Keratinocyte (primary cell): Measurements from ENCODE around the gene NEK6. TPM values are rescaled to one million over a fixed set of nuclear protein-coding genes. Genes with fewer than 3 reads are reported as not detected.

Experiments used
- DNase-seq: peaks from one replicate; pipeline ENCODE4 v3.0.0-alpha.2; 2011; ENCODE audit warnings: low read depth, missing footprints, low spot score
- FAIRE-seq: peaks from 2 replicates; lab custom pipeline; 2011; peaks lifted over from hg19 to GRCh38; lab: Jason Lieb, UNC
- H2AFZ ChIP-seq: 2 replicates; pipeline ENCODE4 v1.6.0; 2012; ENCODE audit warnings: low read length, control low read depth, inconsistent platforms; ENCODE audit not compliant: control insufficient read depth
- H3K27ac ChIP-seq: 2 replicates; pipeline ENCODE4 v1.5.1; 2011; ENCODE audit warnings: low read length; ENCODE audit not compliant: control insufficient read depth, insufficient read depth
- H3K27me3 ChIP-seq: 3 replicates; pipeline ENCODE4 v1.6.0; 2011; ENCODE audit warnings: low read length; ENCODE audit not compliant: control insufficient read depth, insufficient read depth; ENCODE audit errors: extremely low read depth
- H3K36me3 ChIP-seq, 2 experiments: 2 replicates in 1 of 2; 3 replicates in 1 of 2; pipeline ENCODE4 v1.5.1; 2011; ENCODE audit warnings: low read length in 2 of 2, mild to moderate bottlenecking in 1 of 2; ENCODE audit not compliant: control insufficient read depth in 2 of 2, insufficient read depth in 2 of 2; ENCODE audit errors: extremely low read depth in 1 of 2
- H3K4me1 ChIP-seq: 3 replicates; pipeline ENCODE4 v1.5.1; 2011; ENCODE audit warnings: low read length; ENCODE audit not compliant: control insufficient read depth, insufficient read depth; ENCODE audit errors: extremely low read depth
- H3K4me2 ChIP-seq: 3 replicates; pipeline ENCODE4 v1.6.0; 2011; ENCODE audit warnings: low read depth, low read length; ENCODE audit not compliant: control insufficient read depth, insufficient read depth; ENCODE audit errors: extremely low read depth
- H3K4me3 ChIP-seq, 3 experiments: fragments of 200-600 bp in 1 of 3; sonication (generic) in 1 of 3; 2 replicates in 2 of 3; 3 replicates in 1 of 3; pipeline ENCODE4 v1.5.1; 2011 to 2016; ENCODE audit warnings: low read length in 3 of 3, mild to moderate bottlenecking in 3 of 3, control low read depth in 2 of 3, inconsistent platforms in 1 of 3, low read depth in 1 of 3, mixed read lengths in 1 of 3, mixed run types in 1 of 3, moderate library complexity in 1 of 3; ENCODE audit not compliant: control insufficient read depth in 2 of 3, insufficient read depth in 2 of 3; ENCODE audit errors: extremely low read depth in 1 of 3
- H3K79me2 ChIP-seq: 2 replicates; pipeline ENCODE4 v1.6.0; 2012; ENCODE audit warnings: low read length; ENCODE audit not compliant: control insufficient read depth, insufficient read depth
- H3K9ac ChIP-seq: 3 replicates; pipeline ENCODE4 v1.6.0; 2011; ENCODE audit warnings: low read length; ENCODE audit not compliant: control insufficient read depth, insufficient read depth; ENCODE audit errors: extremely low read depth
- H3K9me1 ChIP-seq: 3 replicates; pipeline ENCODE4 v1.6.0; 2011; ENCODE audit warnings: low read length; ENCODE audit not compliant: control insufficient read depth, insufficient read depth; ENCODE audit errors: extremely low read depth
- H3K9me3 ChIP-seq: 2 replicates; pipeline ENCODE4 v1.5.1; 2012; ENCODE audit warnings: low read depth, low read length; ENCODE audit not compliant: control insufficient read depth
- H4K20me1 ChIP-seq: 3 replicates; pipeline ENCODE4 v1.6.0; 2011; ENCODE audit warnings: low read length; ENCODE audit not compliant: control insufficient read depth, insufficient read depth; ENCODE audit errors: extremely low read depth
- EZH2 ChIP-seq: IDR thresholded peaks from one replicate; pipeline ENCODE4 v1.6.1; 2012; ENCODE audit warnings: inconsistent platforms, mild to moderate bottlenecking, low read length, moderate library complexity
- dilution Hi-C: fragments of 300-500 bp; cut with MboI; formaldehyde crosslinking; loops from one replicate; pipeline ENCODE4 v1.7.0; 2020; ENCODE audit warnings: low sequenced_read_pairs; ENCODE audit not compliant: extremely low pct_ligation_motif_present
- polyA plus RNA-seq, 5 experiments: library from polyadenylated mRNA; depleted of rRNA in 3 of 5; stranded (reverse) in 3 of 5; stranded (forward) in 1 of 5; unstranded in 1 of 5; fragments of >200 nt; gene quantifications; 1 replicate in 1 of 5; 2 replicates in 3 of 5; 3 replicates in 1 of 5; pipeline versions ENCODE4 v1.2.1 to v1.2.3, GENCODE V29; 2011 to 2012; ENCODE audit warnings: missing spikeins in 2 of 5, low read depth in 1 of 5, low replicate concordance in 1 of 5
- TF ChIP-seq, protein P1 (sequence below), 3 experiments: IDR thresholded peaks in 1 of 3; conservative IDR thresholded peaks in 1 of 3; optimal IDR thresholded peaks in 1 of 3; 2 replicates in 2 of 3; 3 replicates in 1 of 3; pipeline versions ENCODE3 to v1.5.1; 2011; ENCODE audit warnings: low read length in 3 of 3, mild to moderate bottlenecking in 3 of 3, moderate library complexity in 2 of 3, control low read depth in 1 of 3, inconsistent platforms in 1 of 3; ENCODE audit not compliant: insufficient read depth in 2 of 3; ENCODE audit errors: extremely low read depth in 1 of 3

The NEK6 gene
- polyA plus RNA-seq, 1 donor (not counting 4 experiments of a cell fraction or from before 2014, with no cell fraction given), result 56.4 TPM

DNA sequence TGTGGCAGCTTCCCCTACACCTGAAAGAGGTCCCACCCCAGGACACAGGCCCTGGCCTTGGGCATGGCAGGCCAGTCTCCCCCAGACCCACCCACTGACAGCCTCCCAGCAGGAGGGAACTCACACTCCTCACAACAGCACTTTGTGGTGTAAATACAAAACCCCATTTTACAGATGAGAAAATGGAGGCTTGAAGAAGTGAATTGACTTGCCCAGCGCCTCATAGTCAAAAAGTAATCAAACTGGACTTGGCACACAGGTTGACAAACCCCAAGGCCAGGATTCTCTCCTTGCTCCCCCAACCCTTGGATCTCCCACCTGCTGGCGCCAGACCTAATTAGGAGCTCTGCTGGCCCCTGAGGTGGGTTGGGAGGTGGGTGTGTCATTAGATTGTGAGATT is 29.2 kb upstream of the NEK6 start:
- no peaks in the 10 kb centered on the region for H3K9me3 ChIP-seq
- no peaks in the 10 kb centered on the region for H4K20me1 ChIP-seq
- H3K9me1 ChIP-seq, result no peaks in the 10 kb centered on the region
- H3K4me3 ChIP-seq, result no peak overlapping the region
- H3K4me1 ChIP-seq, result no peaks in the 10 kb centered on the region
- H3K27me3 ChIP-seq, result no peaks in the 10 kb centered on the region
- dilution Hi-C loops, result no loop called here
- no peak for FAIRE-seq
- no peak overlapping the region for H3K4me2 ChIP-seq
- no peak for DNase-seq
- no peaks in the 10 kb centered on the region for H3K36me3 ChIP-seq
- no peak overlapping the region for H3K9ac ChIP-seq
- H3K27ac ChIP-seq, result no peak overlapping the region
- no peak overlapping the region for H2AFZ ChIP-seq
- no peak for TF ChIP-seq EZH2
- TF ChIP-seq, protein P1, sequence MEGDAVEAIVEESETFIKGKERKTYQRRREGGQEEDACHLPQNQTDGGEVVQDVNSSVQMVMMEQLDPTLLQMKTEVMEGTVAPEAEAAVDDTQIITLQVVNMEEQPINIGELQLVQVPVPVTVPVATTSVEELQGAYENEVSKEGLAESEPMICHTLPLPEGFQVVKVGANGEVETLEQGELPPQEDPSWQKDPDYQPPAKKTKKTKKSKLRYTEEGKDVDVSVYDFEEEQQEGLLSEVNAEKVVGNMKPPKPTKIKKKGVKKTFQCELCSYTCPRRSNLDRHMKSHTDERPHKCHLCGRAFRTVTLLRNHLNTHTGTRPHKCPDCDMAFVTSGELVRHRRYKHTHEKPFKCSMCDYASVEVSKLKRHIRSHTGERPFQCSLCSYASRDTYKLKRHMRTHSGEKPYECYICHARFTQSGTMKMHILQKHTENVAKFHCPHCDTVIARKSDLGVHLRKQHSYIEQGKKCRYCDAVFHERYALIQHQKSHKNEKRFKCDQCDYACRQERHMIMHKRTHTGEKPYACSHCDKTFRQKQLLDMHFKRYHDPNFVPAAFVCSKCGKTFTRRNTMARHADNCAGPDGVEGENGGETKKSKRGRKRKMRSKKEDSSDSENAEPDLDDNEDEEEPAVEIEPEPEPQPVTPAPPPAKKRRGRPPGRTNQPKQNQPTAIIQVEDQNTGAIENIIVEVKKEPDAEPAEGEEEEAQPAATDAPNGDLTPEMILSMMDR (optimal IDR thresholded peaks at IDR 0.05 in 1 of 3, IDR thresholded peaks at IDR 0.05 in 1 of 3, conservative IDR thresholded peaks at IDR 0.05 in 1 of 3; ENCODE audit: extremely low read depth in 1 of 3, insufficient read depth in 2 of 3, low read length in 3 of 3), result no peak
- H3K79me2 ChIP-seq, result no peaks in the 10 kb centered on the region

DNA sequence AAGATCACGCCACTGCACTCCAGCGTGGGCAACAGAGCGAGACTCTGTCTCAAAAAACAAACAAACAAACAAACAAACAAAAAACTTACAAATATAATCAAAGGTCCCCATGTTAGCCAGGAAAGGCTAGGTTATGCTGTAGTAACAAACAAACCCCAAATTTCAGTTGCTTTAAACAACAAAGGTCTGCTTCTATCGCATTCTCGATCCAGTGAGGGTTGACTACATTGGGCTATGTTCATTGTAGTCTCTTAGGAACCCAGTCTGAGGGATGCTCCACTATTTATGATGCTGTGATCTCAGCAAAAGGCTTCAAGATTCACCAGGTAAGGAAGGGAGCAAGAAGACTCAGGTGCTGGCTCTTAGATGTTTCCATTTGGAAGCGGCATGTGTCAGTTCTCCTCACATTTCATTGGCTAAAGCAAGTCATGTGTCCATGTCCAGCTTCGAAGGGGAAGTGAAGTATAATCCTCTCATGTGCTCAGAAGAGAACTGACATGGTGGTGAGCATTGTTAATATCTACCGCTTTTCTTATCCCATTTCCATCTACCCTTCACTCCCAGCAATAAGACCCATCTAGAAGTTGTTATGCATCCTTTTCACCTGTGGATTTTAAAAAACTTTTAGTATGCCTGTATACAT is 26.5 kb upstream of the NEK6 start:
- TF ChIP-seq EZH2, result no peak
- TF ChIP-seq, protein P1 (optimal IDR thresholded peaks at IDR 0.05 in 1 of 3, IDR thresholded peaks at IDR 0.05 in 1 of 3, conservative IDR thresholded peaks at IDR 0.05 in 1 of 3; ENCODE audit: extremely low read depth in 1 of 3, insufficient read depth in 2 of 3, low read length in 3 of 3), result no peak
- H3K79me2 ChIP-seq, result no peaks in the 10 kb centered on the region
- H2AFZ ChIP-seq, result no peak overlapping the region
- H3K27me3 ChIP-seq, result no peaks in the 10 kb centered on the region
- H3K9me3 ChIP-seq, result no peaks in the 10 kb centered on the region
- H3K4me1 ChIP-seq, result no peaks in the 10 kb centered on the region
- no peak overlapping the region for H3K4me3 ChIP-seq
- DNase-seq, result no peak
- H4K20me1 ChIP-seq, result no peaks in the 10 kb centered on the region
- H3K27ac ChIP-seq, result no peak overlapping the region
- no peak for FAIRE-seq
- dilution Hi-C loops, result no loop called here
- no peak overlapping the region for H3K9ac ChIP-seq
- H3K36me3 ChIP-seq, result no peaks in the 10 kb centered on the region
- no peaks in the 10 kb centered on the region for H3K9me1 ChIP-seq
- H3K4me2 ChIP-seq, result no peak overlapping the region
